ENCODE measurements around the gene DOP1B.

GRCh38 chr21:36180963-36181362, 24.3 kb downstream of the DOP1B start:
- TF ChIP-seq PKNOX1 (IDR thresholded peaks at IDR 0.05) (no peak), NFRKB (IDR thresholded peaks at IDR 0.05) (no peak), ARNT (IDR thresholded peaks at IDR 0.05) (no peak), BHLHE40 (IDR thresholded peaks at IDR 0.05; ENCODE audit: borderline replicate concordance) (no peak), SUZ12 (IDR thresholded peaks at IDR 0.05) (no peak), SP1 (IDR thresholded peaks at IDR 0.05) (no peak)

Data from HEK293T (cell line).